HG02973 (cell line): Measurements from ENCODE around the gene RNF220.

Source experiments
- ATAC-seq: cut with Tn5 transposase; IDR thresholded peaks from one replicate; pipeline ENCODE4 v1.9.1; 2021; ENCODE audit warnings: moderate library complexity; ENCODE audit not compliant: unreplicated experiment

RNF220 gene

GRCh38 chr1:44405031-44405797 lies at the start of gene RNF220:
Gene RNF220, plus strand, starts transcription at chr1:44405255.
- ATAC-seq = no peak

- ATAC-seq = no peak
These were observed 49.3 kb upstream of the RNF220 start for GRCh38 chr1:44355582-44356305.

GRCh38 chr1:44357710-44358109 lies 47.3 kb upstream of the RNF220 start:
- no peak for ATAC-seq

GRCh38 chr1:44359234-44359935 lies 45.7 kb upstream of the RNF220 start:
- no peak for ATAC-seq

- ATAC-seq = no peak
These were observed 43.6 kb upstream of the RNF220 start for GRCh38 chr1:44361478-44361877.

- ATAC-seq = no peak
These were observed 38.6 kb upstream of the RNF220 start for GRCh38 chr1:44366371-44366975.

GRCh38 chr1:44367944-44368343 lies 37.1 kb upstream of the RNF220 start:
- ATAC-seq = no peak

GRCh38 chr1:44368471-44369151 lies 36.4 kb upstream of the RNF220 start:
- ATAC-seq = no peak

GRCh38 chr1:44371206-44371605 lies 33.8 kb upstream of the RNF220 start:
- ATAC-seq = no peak

- ATAC-seq = no peak
These were observed 29.5 kb upstream of the RNF220 start for GRCh38 chr1:44375547-44375946.

- ATAC-seq = no peak
These were observed 26.9 kb upstream of the RNF220 start for GRCh38 chr1:44377925-44378784.

GRCh38 chr1:44380666-44381177 lies 24.3 kb upstream of the RNF220 start:
- ATAC-seq = no peak

GRCh38 chr1:44388551-44388950 lies 16.5 kb upstream of the RNF220 start:
- no peak for ATAC-seq

GRCh38 chr1:44389437-44389836 lies 15.6 kb upstream of the RNF220 start:
- no peak for ATAC-seq

GRCh38 chr1:44390277-44390676 lies 14.8 kb upstream of the RNF220 start:
- no peak for ATAC-seq

- no peak for ATAC-seq
These were observed 3.5 kb upstream of the RNF220 start for GRCh38 chr1:44401256-44402228.

- ATAC-seq = no peak
These were observed 1.0 kb downstream of the RNF220 start for GRCh38 chr1:44405798-44406736.
